Cerebellar nuclear complex (tissue), 1 donor: ENCODE results near the gene RTN4RL2.

Experiments used
- DNase-seq, 2 experiments: peaks; one replicate each; lab custom pipeline; 2025; lab: John Stamatoyannopoulos, UW

Gene RTN4RL2

GRCh38 chr11:57499983-57500461, 39.7 kb downstream of the RTN4RL2 start:
- DNase-seq: no peak

- DNase-seq: no peak
These were observed 40.2 kb downstream of the RTN4RL2 start for GRCh38 chr11:57500515-57500914.

GRCh38 chr11:57500926-57501325, 40.6 kb downstream of the RTN4RL2 start:
- DNase-seq: no peak

GRCh38 chr11:57501953-57502352, 41.6 kb downstream of the RTN4RL2 start:
- no peak for DNase-seq

- DNase-seq: no peak
These were observed 42.0 kb downstream of the RTN4RL2 start for GRCh38 chr11:57502376-57502775.

- DNase-seq: no peak
These were observed 42.5 kb downstream of the RTN4RL2 start for GRCh38 chr11:57502870-57503269.

GRCh38 chr11:57504511-57504910, 44.2 kb downstream of the RTN4RL2 start:
- no peak for DNase-seq

- no peak for DNase-seq
These were observed 46.2 kb downstream of the RTN4RL2 start for GRCh38 chr11:57506522-57506921.

GRCh38 chr11:57508341-57509170, 48.2 kb downstream of the RTN4RL2 start:
- DNase-seq: no peak

GRCh38 chr11:57511741-57512430, 51.6 kb downstream of the RTN4RL2 start:
- DNase-seq: no peak

- no peak for DNase-seq
These were observed 52.5 kb downstream of the RTN4RL2 start for GRCh38 chr11:57512646-57513451.

- no peak for DNase-seq
These were observed 53.1 kb downstream of the RTN4RL2 start for GRCh38 chr11:57513452-57513795.

- no peak for DNase-seq
These were observed 53.7 kb downstream of the RTN4RL2 start for GRCh38 chr11:57513911-57514537.

- no peak for DNase-seq
These were observed 54.4 kb downstream of the RTN4RL2 start for GRCh38 chr11:57514538-57515331.

GRCh38 chr11:57515332-57516060, 55.2 kb downstream of the RTN4RL2 start, which contains the start of gene SLC43A1:
SLC43A1 (minus strand) TSS chr11:57515702; CDS start chr11:57514111, 1,591 bp downstream.
- no peak for DNase-seq

GRCh38 chr11:57516061-57516443, 55.7 kb downstream of the RTN4RL2 start:
- no peak for DNase-seq

- no peak for DNase-seq
These were observed 60.8 kb downstream of the RTN4RL2 start for GRCh38 chr11:57521116-57521515.

GRCh38 chr11:57523419-57523818, 63.1 kb downstream of the RTN4RL2 start:
- no peak for DNase-seq
